HL-60 (cell line): ENCODE results near the gene RAB44.

Source experiments
- GABPA ChIP-seq: IDR thresholded peaks from 2 replicates; pipeline ENCODE4 v1.6.1; 2012; ENCODE audit warnings: low read depth
- POLR2AphosphoS5 ChIP-seq: IDR thresholded peaks from 2 replicates; pipeline ENCODE4 v1.6.1; 2012; ENCODE audit warnings: low read depth
- REST ChIP-seq: IDR thresholded peaks from 2 replicates; pipeline ENCODE4 v1.6.1; 2012; ENCODE audit warnings: low read depth; ENCODE audit not compliant: insufficient replicate concordance
- SPI1 ChIP-seq: IDR thresholded peaks from 2 replicates; pipeline ENCODE4 v1.6.1; 2012; ENCODE audit warnings: low read depth, mild to moderate bottlenecking, borderline replicate concordance
- TF ChIP-seq, protein P1 (sequence below): IDR thresholded peaks from one replicate; pipeline ENCODE4 v1.5.1; 2011; ENCODE audit warnings: low read length, control low read depth, inconsistent platforms; ENCODE audit not compliant: insufficient read depth

- TF ChIP-seq, protein P1, sequence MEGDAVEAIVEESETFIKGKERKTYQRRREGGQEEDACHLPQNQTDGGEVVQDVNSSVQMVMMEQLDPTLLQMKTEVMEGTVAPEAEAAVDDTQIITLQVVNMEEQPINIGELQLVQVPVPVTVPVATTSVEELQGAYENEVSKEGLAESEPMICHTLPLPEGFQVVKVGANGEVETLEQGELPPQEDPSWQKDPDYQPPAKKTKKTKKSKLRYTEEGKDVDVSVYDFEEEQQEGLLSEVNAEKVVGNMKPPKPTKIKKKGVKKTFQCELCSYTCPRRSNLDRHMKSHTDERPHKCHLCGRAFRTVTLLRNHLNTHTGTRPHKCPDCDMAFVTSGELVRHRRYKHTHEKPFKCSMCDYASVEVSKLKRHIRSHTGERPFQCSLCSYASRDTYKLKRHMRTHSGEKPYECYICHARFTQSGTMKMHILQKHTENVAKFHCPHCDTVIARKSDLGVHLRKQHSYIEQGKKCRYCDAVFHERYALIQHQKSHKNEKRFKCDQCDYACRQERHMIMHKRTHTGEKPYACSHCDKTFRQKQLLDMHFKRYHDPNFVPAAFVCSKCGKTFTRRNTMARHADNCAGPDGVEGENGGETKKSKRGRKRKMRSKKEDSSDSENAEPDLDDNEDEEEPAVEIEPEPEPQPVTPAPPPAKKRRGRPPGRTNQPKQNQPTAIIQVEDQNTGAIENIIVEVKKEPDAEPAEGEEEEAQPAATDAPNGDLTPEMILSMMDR = no peak
- no peak for TF ChIP-seq POLR2AphosphoS5
- no peak for TF ChIP-seq REST
- no peak for TF ChIP-seq GABPA
- TF ChIP-seq SPI1 = no peak
Measured at GRCh38 chr6:36699348-36699747, 1.7 kb downstream of the RAB44 start.
